ENCODE data around the gene VPS26C.
A peak's percentile ranks its signal among the peaks of the same experiment; 100 is the strongest.

VPS26C gene

DNA sequence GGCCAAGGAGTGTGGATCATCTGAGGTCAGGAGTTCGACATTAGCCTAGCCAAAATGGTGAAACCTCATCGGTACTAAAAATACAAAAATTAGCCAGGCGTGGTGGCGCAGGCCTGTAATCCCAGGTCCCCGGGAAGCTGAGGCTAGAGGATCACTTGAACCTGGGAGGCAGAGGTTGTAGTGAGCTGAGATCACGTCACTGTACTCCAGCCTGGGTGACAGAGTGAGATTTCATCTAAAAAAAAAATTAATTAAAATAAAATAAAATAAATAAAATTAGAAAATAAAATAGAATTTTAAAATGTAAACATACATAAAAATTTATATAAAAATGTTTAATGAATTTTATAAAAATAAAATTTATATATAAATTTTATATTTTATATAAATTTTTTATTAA lies 5.8 kb upstream of the VPS26C start:
- DNase-seq (ENCODE audit: low read depth, low spot score) = no peak
- H3K9me3 ChIP-seq (ENCODE audit: insufficient read depth, low read length) = no peaks in the 10 kb centered on the region
- no peak overlapping the region for H3K4me3 ChIP-seq (ENCODE audit: insufficient read length, low read depth)
- no peaks in the 10 kb centered on the region for H3K4me1 ChIP-seq (ENCODE audit: insufficient read depth, insufficient read length)
- H3K9ac ChIP-seq (ENCODE audit: insufficient read length, low read depth) = no peak overlapping the region
- H3K36me3 ChIP-seq (ENCODE audit: insufficient read depth, insufficient read length, low read length) = no peaks in the 10 kb centered on the region
- H3K27me3 ChIP-seq (ENCODE audit: insufficient read depth, insufficient read length) = no peaks in the 10 kb centered on the region
- TF ChIP-seq ZNF274 (IDR thresholded peaks at IDR 0.05; ENCODE audit: low read depth, low read length) (no peak), SUZ12 (IDR thresholded peaks at IDR 0.05; ENCODE audit: extremely low read depth, insufficient read depth, insufficient read length) (no peak), YY1 (IDR thresholded peaks at IDR 0.05; ENCODE audit: insufficient read depth, insufficient read length) (no peak)

DNA sequence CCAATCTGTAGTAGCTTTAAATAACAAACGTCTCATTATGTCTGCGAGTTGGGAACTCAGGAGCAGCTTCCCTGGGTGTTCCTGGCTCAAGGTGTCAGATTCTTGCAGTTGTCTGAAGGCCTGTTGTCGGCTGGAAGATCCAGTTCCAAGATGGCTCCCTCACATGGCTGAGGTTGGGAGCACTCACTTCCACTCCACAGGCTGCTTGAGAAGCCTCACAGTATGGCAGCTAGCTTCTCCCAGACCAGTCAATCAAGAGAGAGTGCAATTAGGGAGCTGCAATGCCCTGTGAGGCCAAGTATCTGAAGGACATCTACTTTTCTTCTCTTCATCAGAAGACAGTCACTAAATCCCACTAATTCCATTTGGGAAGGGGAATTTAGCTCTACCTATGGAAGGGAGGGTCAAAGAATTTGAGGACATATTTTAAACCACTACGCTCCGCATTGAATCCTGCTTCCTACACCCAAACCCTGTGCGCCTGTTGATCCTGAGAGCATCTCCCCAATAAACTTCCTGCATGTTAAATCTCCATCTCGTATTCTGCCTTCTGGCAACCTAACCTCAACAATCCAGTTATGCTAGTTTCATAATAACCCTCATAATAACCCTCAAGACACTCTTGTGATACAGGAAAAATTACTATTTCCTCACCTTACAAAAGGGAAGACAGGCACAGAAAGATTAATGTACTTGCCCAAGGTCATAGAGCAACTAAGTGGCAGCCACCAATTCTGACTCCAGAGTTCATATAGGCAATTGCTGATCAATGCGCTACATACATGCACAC lies 3.6 kb upstream of the VPS26C start:
- Histone ChIP-seq H3K4me1 (ENCODE audit: insufficient read depth, insufficient read length) (no peaks in the 10 kb centered on the region), H3K27me3 (ENCODE audit: insufficient read depth, insufficient read length) (no peaks in the 10 kb centered on the region), H3K9ac (ENCODE audit: insufficient read length, low read depth) (no peak overlapping the region), H3K4me3 (ENCODE audit: insufficient read length, low read depth) (no peak overlapping the region), H3K9me3 (ENCODE audit: insufficient read depth, low read length) (no peaks in the 10 kb centered on the region), H3K36me3 (ENCODE audit: insufficient read depth, insufficient read length, low read length) (no peaks in the 10 kb centered on the region)
- no peak for DNase-seq (ENCODE audit: low read depth, low spot score)
- TF ChIP-seq SUZ12 (IDR thresholded peaks at IDR 0.05; ENCODE audit: extremely low read depth, insufficient read depth, insufficient read length) = no peak
- peak; percentile 16 for TF ChIP-seq YY1 (IDR thresholded peaks at IDR 0.05; ENCODE audit: insufficient read depth, insufficient read length)
- no peak for TF ChIP-seq ZNF274 (IDR thresholded peaks at IDR 0.05; ENCODE audit: low read depth, low read length)

DNA sequence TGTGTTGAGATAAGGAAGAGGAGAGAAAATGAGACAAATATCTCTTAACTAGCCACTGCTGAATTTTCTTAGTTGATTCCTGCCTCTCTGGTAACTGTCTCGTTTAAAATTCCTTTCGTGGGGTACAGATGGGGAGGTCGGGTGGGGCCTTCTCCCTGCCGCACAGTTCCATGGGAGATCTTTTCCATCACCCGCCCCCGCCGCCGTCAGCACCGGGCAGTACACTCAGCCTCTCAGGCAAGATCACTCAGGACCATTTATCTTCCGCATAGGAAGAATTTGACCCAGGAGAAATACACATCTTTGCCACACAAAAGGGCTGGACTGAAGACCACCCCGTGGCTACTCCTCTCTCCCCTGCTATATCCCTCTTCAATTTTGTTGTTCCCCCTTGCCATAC lies 2.3 kb upstream of the VPS26C start:
- Histone ChIP-seq H3K9me3 (ENCODE audit: insufficient read depth, low read length) (no peaks in the 10 kb centered on the region), H3K27me3 (ENCODE audit: insufficient read depth, insufficient read length) (no peaks in the 10 kb centered on the region), H3K4me3 (ENCODE audit: insufficient read length, low read depth) (no peak overlapping the region), H3K36me3 (ENCODE audit: insufficient read depth, insufficient read length, low read length) (peaks cover 9% of the 10 kb centered on the region), H3K4me1 (ENCODE audit: insufficient read depth, insufficient read length) (no peaks in the 10 kb centered on the region), H3K9ac (ENCODE audit: insufficient read length, low read depth) (no peak overlapping the region)
- no peak for DNase-seq (ENCODE audit: low read depth, low spot score)
- TF ChIP-seq ZNF274 (IDR thresholded peaks at IDR 0.05; ENCODE audit: low read depth, low read length) (no peak), YY1 (IDR thresholded peaks at IDR 0.05; ENCODE audit: insufficient read depth, insufficient read length) (no peak), SUZ12 (IDR thresholded peaks at IDR 0.05; ENCODE audit: extremely low read depth, insufficient read depth, insufficient read length) (no peak)

DNA sequence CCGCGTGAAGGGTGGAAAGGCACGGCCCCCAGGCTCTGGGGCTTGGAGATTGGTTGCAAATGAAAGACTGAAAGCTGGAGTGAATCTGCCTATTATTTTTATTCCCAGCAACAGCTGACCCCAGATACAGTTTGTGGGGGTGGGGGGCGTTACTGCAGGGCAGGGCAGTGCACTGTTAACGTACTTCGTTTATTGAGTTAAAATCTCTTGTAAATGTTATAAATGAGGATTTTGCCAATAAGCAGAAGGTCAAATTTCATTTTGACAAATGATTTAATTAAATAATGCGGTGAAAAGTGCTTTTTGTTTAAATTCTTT lies 1.0 kb upstream of the VPS26C start:
- Histone ChIP-seq H3K9ac (ENCODE audit: insufficient read length, low read depth) (peak overlapping the region; percentile 89), H3K4me3 (ENCODE audit: insufficient read length, low read depth) (peak overlapping the region; percentile 88), H3K36me3 (ENCODE audit: insufficient read depth, insufficient read length, low read length) (peaks cover 17% of the 10 kb centered on the region), H3K9me3 (ENCODE audit: insufficient read depth, low read length) (no peaks in the 10 kb centered on the region), H3K27me3 (ENCODE audit: insufficient read depth, insufficient read length) (no peaks in the 10 kb centered on the region), H3K4me1 (ENCODE audit: insufficient read depth, insufficient read length) (no peaks in the 10 kb centered on the region)
- TF ChIP-seq SUZ12 (IDR thresholded peaks at IDR 0.05; ENCODE audit: extremely low read depth, insufficient read depth, insufficient read length) (no peak), ZNF274 (IDR thresholded peaks at IDR 0.05; ENCODE audit: low read depth, low read length) (no peak), YY1 (IDR thresholded peaks at IDR 0.05; ENCODE audit: insufficient read depth, insufficient read length) (no peak)
- no peak for DNase-seq (ENCODE audit: low read depth, low spot score)

DNA sequence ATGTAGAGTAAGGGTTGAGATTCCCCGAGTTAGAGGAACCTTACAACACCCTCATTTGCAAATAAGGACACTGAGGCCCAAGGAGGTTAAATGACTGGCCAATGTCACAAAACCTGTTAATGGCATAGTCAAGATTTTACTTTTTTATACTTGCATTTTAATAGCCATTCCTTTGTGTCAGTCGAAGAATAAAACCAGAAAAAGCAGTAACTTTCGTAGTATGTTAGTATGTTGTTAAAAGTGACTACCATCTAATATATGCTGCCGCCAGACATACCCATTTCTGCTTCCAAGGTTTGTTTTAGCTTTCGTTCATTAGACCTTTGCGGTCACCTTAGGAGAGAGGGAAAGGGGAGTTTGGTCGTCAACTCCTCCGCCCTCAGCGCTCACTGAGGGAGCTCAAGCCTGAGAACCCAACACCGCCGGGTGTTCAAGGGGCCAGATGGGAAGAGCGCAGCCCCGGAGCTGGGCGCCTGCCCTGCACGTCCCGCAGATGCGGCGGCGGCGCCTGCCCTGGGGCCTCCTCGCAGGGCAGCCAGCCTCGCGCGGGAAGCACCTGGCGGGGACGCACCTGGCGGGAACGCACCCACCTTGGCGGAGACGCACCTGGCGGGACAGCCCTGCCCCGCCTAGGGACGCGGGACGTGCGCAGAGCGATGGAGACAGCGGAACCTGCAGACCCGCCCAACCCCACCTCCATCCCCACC lies 466 bp downstream of the VPS26C start:
- H3K9ac ChIP-seq (ENCODE audit: insufficient read length, low read depth) = peak overlapping the region; percentile 88
- no peaks in the 10 kb centered on the region for H3K4me1 ChIP-seq (ENCODE audit: insufficient read depth, insufficient read length)
- no peaks in the 10 kb centered on the region for H3K9me3 ChIP-seq (ENCODE audit: insufficient read depth, low read length)
- peak; percentile 35 for DNase-seq (ENCODE audit: low read depth, low spot score)
- peaks cover 22% of the 10 kb centered on the region for H3K36me3 ChIP-seq (ENCODE audit: insufficient read depth, insufficient read length, low read length)
- peak overlapping the region; percentile 88 for H3K4me3 ChIP-seq (ENCODE audit: insufficient read length, low read depth)
- H3K27me3 ChIP-seq (ENCODE audit: insufficient read depth, insufficient read length) = no peaks in the 10 kb centered on the region
- TF ChIP-seq ZNF274 (IDR thresholded peaks at IDR 0.05; ENCODE audit: low read depth, low read length) = no peak
- TF ChIP-seq SUZ12 (IDR thresholded peaks at IDR 0.05; ENCODE audit: extremely low read depth, insufficient read depth, insufficient read length) = no peak
- no peak for TF ChIP-seq YY1 (IDR thresholded peaks at IDR 0.05; ENCODE audit: insufficient read depth, insufficient read length)

DNA sequence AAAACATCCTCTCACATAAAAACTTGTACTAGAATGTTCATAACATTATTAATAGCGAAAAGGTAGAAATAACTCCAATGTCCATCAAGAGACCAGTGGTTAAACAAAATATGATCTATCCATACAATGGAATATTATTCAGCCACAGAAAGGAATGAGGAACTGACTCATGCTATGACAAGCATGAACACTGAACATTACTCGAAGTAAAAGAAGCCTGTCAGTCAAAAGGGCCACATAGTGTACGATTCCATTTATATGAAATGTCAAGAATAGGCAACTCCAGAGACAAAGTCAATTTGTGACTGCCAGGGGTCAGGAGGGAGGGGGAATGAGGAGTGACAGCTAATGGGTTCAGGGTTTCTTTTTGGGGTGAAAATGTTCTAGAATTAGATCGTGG lies 2.3 kb downstream of the VPS26C start:
- H3K4me3 ChIP-seq (ENCODE audit: insufficient read length, low read depth) = no peak overlapping the region
- no peaks in the 10 kb centered on the region for H3K9me3 ChIP-seq (ENCODE audit: insufficient read depth, low read length)
- no peaks in the 10 kb centered on the region for H3K4me1 ChIP-seq (ENCODE audit: insufficient read depth, insufficient read length)
- no peak overlapping the region for H3K9ac ChIP-seq (ENCODE audit: insufficient read length, low read depth)
- no peak for TF ChIP-seq ZNF274 (IDR thresholded peaks at IDR 0.05; ENCODE audit: low read depth, low read length)
- no peak for TF ChIP-seq YY1 (IDR thresholded peaks at IDR 0.05; ENCODE audit: insufficient read depth, insufficient read length)
- TF ChIP-seq SUZ12 (IDR thresholded peaks at IDR 0.05; ENCODE audit: extremely low read depth, insufficient read depth, insufficient read length) = no peak
- no peak for DNase-seq (ENCODE audit: low read depth, low spot score)
- no peaks in the 10 kb centered on the region for H3K27me3 ChIP-seq (ENCODE audit: insufficient read depth, insufficient read length)
- peaks cover 37% of the 10 kb centered on the region for H3K36me3 ChIP-seq (ENCODE audit: insufficient read depth, insufficient read length, low read length)

DNA sequence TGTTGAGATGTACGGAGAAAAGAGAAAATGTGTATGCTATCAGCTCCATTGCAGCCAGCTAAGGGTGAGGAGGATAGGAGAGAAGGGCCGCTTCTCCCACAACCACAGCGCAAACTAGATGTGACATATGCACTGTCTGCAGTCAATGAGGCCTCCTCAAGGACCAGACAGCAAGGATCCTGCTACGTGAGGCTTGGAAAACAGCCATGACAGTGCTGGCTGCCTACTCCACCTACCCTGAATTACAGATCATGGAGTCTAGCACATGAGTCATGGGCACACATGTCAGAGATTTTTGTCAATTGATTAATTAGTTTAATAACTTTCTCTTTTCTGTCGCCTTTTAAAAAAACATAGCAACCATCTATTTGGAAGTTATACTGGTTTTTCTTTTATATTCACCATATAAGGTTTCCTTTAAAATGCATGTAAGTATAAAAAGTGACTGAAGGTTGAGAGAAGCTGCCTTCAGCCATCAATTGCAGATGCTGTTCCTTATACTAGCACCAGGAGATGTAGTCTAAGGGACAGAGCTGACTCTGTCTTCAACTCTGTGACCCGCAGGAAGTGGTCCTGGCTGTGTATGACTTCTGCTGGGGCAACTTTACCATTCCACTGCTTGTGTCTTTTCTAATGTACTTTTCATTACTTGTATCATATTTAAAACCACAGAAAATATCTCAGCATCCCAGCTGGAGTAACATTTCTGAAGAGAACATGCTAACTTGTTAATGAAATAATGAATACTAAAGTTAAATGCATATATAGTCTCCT lies 3.1 kb downstream of the VPS26C start:
- Histone ChIP-seq H3K9me3 (ENCODE audit: insufficient read depth, low read length) (no peaks in the 10 kb centered on the region), H3K9ac (ENCODE audit: insufficient read length, low read depth) (no peak overlapping the region), H3K36me3 (ENCODE audit: insufficient read depth, insufficient read length, low read length) (peaks cover 40% of the 10 kb centered on the region), H3K4me3 (ENCODE audit: insufficient read length, low read depth) (no peak overlapping the region), H3K27me3 (ENCODE audit: insufficient read depth, insufficient read length) (no peaks in the 10 kb centered on the region), H3K4me1 (ENCODE audit: insufficient read depth, insufficient read length) (no peaks in the 10 kb centered on the region)
- no peak for TF ChIP-seq ZNF274 (IDR thresholded peaks at IDR 0.05; ENCODE audit: low read depth, low read length)
- TF ChIP-seq SUZ12 (IDR thresholded peaks at IDR 0.05; ENCODE audit: extremely low read depth, insufficient read depth, insufficient read length) = no peak
- TF ChIP-seq YY1 (IDR thresholded peaks at IDR 0.05; ENCODE audit: insufficient read depth, insufficient read length) = no peak
- no peak for DNase-seq (ENCODE audit: low read depth, low spot score)

All from NT2/D1 (cell line).